ENCODE measurements around the gene ZRANB3.

DNA sequence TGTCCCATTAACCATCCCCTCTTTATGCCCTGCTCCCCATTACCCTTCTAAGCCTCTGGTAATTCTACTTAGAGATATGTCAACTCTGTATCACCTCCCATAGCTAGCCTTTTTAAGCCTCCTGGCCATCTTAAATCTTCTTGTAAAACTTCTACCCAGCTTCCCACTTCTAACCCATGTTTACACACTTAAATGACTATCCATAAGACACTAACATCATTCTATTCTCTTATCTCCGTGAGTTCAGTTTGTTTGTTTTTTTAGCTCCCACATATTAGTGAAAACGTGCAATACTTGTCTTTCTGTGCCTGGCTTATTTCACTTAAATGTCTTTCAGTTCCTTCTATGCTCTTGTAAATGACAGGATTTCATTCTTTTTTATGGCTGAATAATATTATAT, 436.5 kb downstream of the ZRANB3 start:
- TF ChIP-seq, protein P1, sequence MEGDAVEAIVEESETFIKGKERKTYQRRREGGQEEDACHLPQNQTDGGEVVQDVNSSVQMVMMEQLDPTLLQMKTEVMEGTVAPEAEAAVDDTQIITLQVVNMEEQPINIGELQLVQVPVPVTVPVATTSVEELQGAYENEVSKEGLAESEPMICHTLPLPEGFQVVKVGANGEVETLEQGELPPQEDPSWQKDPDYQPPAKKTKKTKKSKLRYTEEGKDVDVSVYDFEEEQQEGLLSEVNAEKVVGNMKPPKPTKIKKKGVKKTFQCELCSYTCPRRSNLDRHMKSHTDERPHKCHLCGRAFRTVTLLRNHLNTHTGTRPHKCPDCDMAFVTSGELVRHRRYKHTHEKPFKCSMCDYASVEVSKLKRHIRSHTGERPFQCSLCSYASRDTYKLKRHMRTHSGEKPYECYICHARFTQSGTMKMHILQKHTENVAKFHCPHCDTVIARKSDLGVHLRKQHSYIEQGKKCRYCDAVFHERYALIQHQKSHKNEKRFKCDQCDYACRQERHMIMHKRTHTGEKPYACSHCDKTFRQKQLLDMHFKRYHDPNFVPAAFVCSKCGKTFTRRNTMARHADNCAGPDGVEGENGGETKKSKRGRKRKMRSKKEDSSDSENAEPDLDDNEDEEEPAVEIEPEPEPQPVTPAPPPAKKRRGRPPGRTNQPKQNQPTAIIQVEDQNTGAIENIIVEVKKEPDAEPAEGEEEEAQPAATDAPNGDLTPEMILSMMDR (IDR thresholded peaks at IDR 0.05): no peak
- TF ChIP-seq POLR2A (IDR thresholded peaks at IDR 0.05): no peak
